Panc1 (cell line): ENCODE measurements around the gene ITGB8. TPM values are rescaled to one million over a fixed set of nuclear protein-coding genes. Genes with fewer than 3 reads are reported as not detected.

Experiments used
- ATAC-seq: fragments of 200-7000 bp; cut with Tn5 transposase; 2 replicates; pipeline ENCODE4 v1.9.1; 2020; ENCODE audit warnings: mild to moderate bottlenecking, moderate library complexity
- BruUV-seq: library from RNA; stranded (reverse); fragments of 400-500 nt; replicated peaks from 2 replicates; lab custom pipeline; 2021; lab: Mats Ljungman, UMichigan
- CTCF ChIA-PET: fragments of 300-600 bp; sonication (Branson Sonifier 250); formaldehyde crosslinking; loops from one replicate; lab custom pipeline; 2022; ENCODE audit warnings: antibody characterized with exemption; lab: Charles Lee
- POLR2A ChIA-PET: fragments of 300-600 bp; sonication (Branson Sonifier 250); formaldehyde crosslinking; loops from one replicate; lab custom pipeline; 2022; ENCODE audit warnings: antibody characterized with exemption; lab: Charles Lee
- DNase-seq: peaks from one replicate; pipeline ENCODE4 v3.0.0-alpha.2; 2010; ENCODE audit warnings: low read depth, low spot score
- H3K27ac ChIP-seq: 2 replicates; pipeline ENCODE4 v1.5.1; 2011; ENCODE audit warnings: mild to moderate bottlenecking, low read length, inconsistent platforms
- H3K27me3 ChIP-seq: fragments of 200-500 bp; sonication (Bioruptor generic); 2 replicates; pipeline ENCODE4 v1.6.0; 2014; ENCODE audit warnings: low read length, inconsistent platforms; ENCODE audit not compliant: control insufficient read depth, insufficient read depth
- H3K36me3 ChIP-seq: fragments of 200-500 bp; sonication (Bioruptor generic); 2 replicates; pipeline ENCODE4 v1.5.1; 2014; ENCODE audit warnings: inconsistent platforms, mild to moderate bottlenecking, low read length, moderate library complexity; ENCODE audit not compliant: control insufficient read depth, insufficient read depth
- H3K4me1 ChIP-seq: 2 replicates; pipeline ENCODE4 v1.5.1; 2011; ENCODE audit warnings: inconsistent platforms, mild to moderate bottlenecking, low read length, moderate library complexity; ENCODE audit not compliant: control insufficient read depth, insufficient read depth
- H3K4me3 ChIP-seq, 2 experiments: 2 replicates each; pipeline ENCODE4 v1.5.1; 2011 to 2012; ENCODE audit warnings: low read depth in 2 of 2, low read length in 2 of 2, mild to moderate bottlenecking in 2 of 2, inconsistent platforms in 1 of 2, moderate library complexity in 1 of 2
- H3K9me3 ChIP-seq: fragments of 200-500 bp; sonication (Bioruptor generic); 2 replicates; pipeline ENCODE4 v1.5.1; 2014; ENCODE audit warnings: low read depth, mild to moderate bottlenecking, inconsistent platforms, low read length, moderate library complexity; ENCODE audit not compliant: control insufficient read depth, insufficient read depth
- POLR2AphosphoS5 ChIP-seq: IDR thresholded peaks from 2 replicates; pipeline ENCODE4 v1.6.1; 2012; ENCODE audit warnings: mild to moderate bottlenecking, low read depth, low read length, moderate library complexity
- SIN3A ChIP-seq: IDR thresholded peaks from 2 replicates; pipeline ENCODE4 v1.6.1; 2012; ENCODE audit warnings: low read depth, mild to moderate bottlenecking, low read length, moderate library complexity, borderline replicate concordance; ENCODE audit not compliant: insufficient read depth
- TCF7L2 ChIP-seq: IDR thresholded peaks from 2 replicates; pipeline ENCODE4 v1.6.1; 2011; ENCODE audit warnings: mild to moderate bottlenecking, low read depth, low read length, inconsistent platforms
- in situ Hi-C: cut with HindIII; loops from 2 replicates; pipeline ENCODE4 v1.10.0; 2016; ENCODE audit warnings: low sequenced_read_pairs, low pct_unique_long_range_greater_than_20kb
- intact Hi-C: fragments of 100-400 bp; cut with micrococcal nuclease; formaldehyde crosslinking; loops from one replicate; pipeline ENCODE4 v1.10.0; 2022; ENCODE audit not compliant: unreplicated experiment
- total RNA-seq: library from RNA; stranded (reverse); gene quantifications from one replicate; pipeline ENCODE4 v1.2.1, GENCODE V29; 2021; ENCODE audit not compliant: unreplicated experiment
- TF ChIP-seq, protein P1 (sequence below): fragments of 450-650 bp; IDR thresholded peaks from 2 replicates; pipeline ENCODE4 v1.5.1; 2017; ENCODE audit warnings: mild to moderate bottlenecking
- TF ChIP-seq, protein P2 (sequence below), 2 experiments: IDR thresholded peaks; 2 replicates each; pipeline ENCODE4 v1.6.1; 2011 to 2012; ENCODE audit warnings: low read depth in 2 of 2, control low read depth in 1 of 2, low read length in 1 of 2, mild to moderate bottlenecking in 1 of 2, moderate library complexity in 1 of 2; ENCODE audit not compliant: insufficient read depth in 1 of 2

ITGB8 gene
- total RNA-seq, 1 experiment from 2014 or later, result 4.9 TPM

DNA sequence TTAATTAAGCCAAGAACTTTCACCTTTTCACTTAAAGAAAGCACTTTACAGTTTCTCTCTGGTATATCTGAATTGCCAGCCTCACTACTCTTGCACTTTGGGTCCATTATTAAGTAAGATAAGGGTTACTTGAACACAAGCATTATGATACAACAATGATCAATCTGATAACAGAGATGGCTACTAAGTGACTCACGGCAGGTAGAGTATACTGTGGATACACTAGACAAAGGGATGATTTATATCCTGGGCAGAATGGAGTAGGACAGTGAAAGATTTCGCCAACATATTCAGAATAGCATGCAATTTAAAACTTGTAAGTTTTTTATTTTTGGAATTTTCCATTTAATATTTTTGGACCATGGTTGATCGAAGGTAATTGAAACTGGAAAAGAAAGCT is 34.3 kb upstream of the ITGB8 start:
- TF ChIP-seq, protein P1, sequence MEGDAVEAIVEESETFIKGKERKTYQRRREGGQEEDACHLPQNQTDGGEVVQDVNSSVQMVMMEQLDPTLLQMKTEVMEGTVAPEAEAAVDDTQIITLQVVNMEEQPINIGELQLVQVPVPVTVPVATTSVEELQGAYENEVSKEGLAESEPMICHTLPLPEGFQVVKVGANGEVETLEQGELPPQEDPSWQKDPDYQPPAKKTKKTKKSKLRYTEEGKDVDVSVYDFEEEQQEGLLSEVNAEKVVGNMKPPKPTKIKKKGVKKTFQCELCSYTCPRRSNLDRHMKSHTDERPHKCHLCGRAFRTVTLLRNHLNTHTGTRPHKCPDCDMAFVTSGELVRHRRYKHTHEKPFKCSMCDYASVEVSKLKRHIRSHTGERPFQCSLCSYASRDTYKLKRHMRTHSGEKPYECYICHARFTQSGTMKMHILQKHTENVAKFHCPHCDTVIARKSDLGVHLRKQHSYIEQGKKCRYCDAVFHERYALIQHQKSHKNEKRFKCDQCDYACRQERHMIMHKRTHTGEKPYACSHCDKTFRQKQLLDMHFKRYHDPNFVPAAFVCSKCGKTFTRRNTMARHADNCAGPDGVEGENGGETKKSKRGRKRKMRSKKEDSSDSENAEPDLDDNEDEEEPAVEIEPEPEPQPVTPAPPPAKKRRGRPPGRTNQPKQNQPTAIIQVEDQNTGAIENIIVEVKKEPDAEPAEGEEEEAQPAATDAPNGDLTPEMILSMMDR, result no peak
- TF ChIP-seq POLR2AphosphoS5 (no peak), SIN3A (no peak), TCF7L2 (no peak)
- TF ChIP-seq, protein P2, sequence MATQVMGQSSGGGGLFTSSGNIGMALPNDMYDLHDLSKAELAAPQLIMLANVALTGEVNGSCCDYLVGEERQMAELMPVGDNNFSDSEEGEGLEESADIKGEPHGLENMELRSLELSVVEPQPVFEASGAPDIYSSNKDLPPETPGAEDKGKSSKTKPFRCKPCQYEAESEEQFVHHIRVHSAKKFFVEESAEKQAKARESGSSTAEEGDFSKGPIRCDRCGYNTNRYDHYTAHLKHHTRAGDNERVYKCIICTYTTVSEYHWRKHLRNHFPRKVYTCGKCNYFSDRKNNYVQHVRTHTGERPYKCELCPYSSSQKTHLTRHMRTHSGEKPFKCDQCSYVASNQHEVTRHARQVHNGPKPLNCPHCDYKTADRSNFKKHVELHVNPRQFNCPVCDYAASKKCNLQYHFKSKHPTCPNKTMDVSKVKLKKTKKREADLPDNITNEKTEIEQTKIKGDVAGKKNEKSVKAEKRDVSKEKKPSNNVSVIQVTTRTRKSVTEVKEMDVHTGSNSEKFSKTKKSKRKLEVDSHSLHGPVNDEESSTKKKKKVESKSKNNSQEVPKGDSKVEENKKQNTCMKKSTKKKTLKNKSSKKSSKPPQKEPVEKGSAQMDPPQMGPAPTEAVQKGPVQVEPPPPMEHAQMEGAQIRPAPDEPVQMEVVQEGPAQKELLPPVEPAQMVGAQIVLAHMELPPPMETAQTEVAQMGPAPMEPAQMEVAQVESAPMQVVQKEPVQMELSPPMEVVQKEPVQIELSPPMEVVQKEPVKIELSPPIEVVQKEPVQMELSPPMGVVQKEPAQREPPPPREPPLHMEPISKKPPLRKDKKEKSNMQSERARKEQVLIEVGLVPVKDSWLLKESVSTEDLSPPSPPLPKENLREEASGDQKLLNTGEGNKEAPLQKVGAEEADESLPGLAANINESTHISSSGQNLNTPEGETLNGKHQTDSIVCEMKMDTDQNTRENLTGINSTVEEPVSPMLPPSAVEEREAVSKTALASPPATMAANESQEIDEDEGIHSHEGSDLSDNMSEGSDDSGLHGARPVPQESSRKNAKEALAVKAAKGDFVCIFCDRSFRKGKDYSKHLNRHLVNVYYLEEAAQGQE (IDR thresholded peaks at IDR 0.05; ENCODE audit: insufficient read depth in 1 of 2, low read depth in 2 of 2, low read length in 1 of 2), result no peak
- Histone ChIP-seq H3K27ac (no peak overlapping the region), H3K4me3 (no peak overlapping the region), H3K9me3 (no peaks in the 10 kb centered on the region), H3K36me3 (no peaks in the 10 kb centered on the region), H3K27me3 (no peaks in the 10 kb centered on the region), H3K4me1 (no peaks in the 10 kb centered on the region)
- BruUV-seq, result no TSS peak
- ATAC-seq (no peak), DNase-seq (no peak)
- in situ Hi-C loops, result no loop called here
- intact Hi-C loops, result no loop called here
- CTCF ChIA-PET, result no interaction called here
- POLR2A ChIA-PET, result no interaction called here

DNA sequence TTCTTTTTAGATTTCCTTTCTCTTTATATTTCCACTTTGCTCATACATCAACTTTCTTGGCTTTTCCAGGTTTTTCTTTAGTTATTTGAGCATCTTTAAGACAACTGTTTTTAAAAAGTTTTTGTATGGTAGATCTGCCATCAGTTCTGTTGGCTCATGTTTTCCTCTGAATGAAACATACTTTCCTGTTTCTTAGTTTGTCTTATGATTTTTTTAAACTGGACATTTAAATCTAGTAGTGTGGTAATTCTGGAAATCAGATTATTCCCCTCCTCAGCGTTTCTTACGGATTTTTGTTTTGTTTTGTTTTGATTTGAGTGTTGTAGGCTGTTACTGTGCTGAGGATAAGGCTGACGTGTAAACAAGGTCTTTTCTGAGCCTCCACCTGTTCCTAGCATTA is 33.8 kb upstream of the ITGB8 start:
- Histone ChIP-seq H3K27ac (no peak overlapping the region), H3K4me1 (no peaks in the 10 kb centered on the region), H3K4me3 (no peak overlapping the region), H3K27me3 (no peaks in the 10 kb centered on the region), H3K9me3 (no peaks in the 10 kb centered on the region), H3K36me3 (no peaks in the 10 kb centered on the region)
- ChIA-PET CTCF (no interaction called here), POLR2A (no interaction called here)
- no peak for ATAC-seq
- intact Hi-C loops, result no loop called here
- BruUV-seq, result no TSS peak
- in situ Hi-C loops, result no loop called here
- no peak for DNase-seq
- TF ChIP-seq, protein P2 (IDR thresholded peaks at IDR 0.05; ENCODE audit: insufficient read depth in 1 of 2, low read depth in 2 of 2, low read length in 1 of 2), result no peak
- TF ChIP-seq TCF7L2, result no peak
- no peak for TF ChIP-seq SIN3A
- no peak for TF ChIP-seq POLR2AphosphoS5
- TF ChIP-seq, protein P1, result no peak
